Fibroblast of skin of left quadriceps (primary cell): ENCODE data around the gene VGF.

ENCODE experiments used
- DNase-seq, 2 experiments: peaks; one replicate each; pipeline ENCODE4 v3.0.0-alpha.2; 2013; ENCODE audit warnings: low read depth in 2 of 2

Gene VGF

DNA sequence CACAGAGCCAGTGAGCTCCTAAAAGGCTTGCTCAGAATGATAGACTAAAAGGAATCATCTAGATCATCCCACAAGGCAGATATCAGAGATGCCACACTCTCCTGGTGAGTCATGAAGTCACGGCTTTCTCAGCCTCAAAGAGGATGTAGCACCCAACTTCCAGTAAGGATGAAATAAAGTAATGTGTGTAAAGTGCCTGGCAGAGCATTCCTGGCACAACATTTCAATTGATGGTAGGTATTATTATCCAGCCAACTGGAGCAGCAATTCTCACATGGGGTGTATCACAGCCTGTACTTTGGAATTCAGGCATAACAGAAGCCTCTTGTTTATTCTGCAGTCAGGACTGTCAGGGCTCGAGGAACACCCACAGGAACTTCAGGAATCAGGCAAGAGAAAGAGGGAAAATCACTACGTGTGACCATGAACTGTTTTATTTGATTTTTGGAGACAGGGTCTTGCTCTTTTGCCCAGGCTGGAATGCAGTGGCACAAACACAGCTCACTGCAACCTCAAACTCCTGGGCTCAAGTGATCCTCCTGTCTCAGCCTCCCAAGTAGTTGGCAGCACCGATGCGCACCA lies 20.0 kb upstream of the VGF start:
- DNase-seq: no peak

DNA sequence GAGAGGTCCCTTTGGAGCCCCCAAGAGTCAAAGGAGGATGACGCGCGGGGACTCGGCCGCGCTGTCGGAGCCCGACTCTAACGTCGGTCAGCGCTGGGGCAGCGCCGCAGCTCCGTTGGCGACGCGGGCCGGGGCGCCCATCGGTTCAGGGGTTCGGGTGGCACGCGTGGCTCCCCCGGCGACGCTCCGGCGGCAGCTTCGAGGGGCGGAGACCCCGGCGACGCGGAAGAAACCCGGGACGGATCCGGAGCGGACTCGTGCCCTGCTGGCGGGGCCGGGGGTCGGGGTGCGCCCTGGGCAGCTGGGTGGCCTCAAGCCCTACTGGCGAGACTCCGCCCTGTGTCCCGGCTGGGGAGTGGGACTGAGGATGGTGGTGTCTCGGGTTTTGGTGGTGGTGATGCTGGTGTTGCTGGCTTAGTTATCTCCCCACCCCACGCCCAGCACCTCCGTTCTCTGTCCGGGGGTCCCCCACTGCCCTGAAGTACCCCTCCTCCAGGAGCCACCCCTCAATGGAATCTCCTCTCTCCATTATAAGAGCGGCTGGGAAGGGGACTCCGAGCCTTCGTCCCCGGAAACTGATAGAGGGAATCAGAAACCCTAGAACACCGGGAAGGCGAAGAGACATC lies 14.9 kb upstream of the VGF start, which contains the start of gene NAT16:
Gene NAT16, minus strand, starts transcription at position 164 of the 626 bp plus-strand sequence. CDS start 5,486 bp downstream, outside the sequence.
- DNase-seq: no peak

DNA sequence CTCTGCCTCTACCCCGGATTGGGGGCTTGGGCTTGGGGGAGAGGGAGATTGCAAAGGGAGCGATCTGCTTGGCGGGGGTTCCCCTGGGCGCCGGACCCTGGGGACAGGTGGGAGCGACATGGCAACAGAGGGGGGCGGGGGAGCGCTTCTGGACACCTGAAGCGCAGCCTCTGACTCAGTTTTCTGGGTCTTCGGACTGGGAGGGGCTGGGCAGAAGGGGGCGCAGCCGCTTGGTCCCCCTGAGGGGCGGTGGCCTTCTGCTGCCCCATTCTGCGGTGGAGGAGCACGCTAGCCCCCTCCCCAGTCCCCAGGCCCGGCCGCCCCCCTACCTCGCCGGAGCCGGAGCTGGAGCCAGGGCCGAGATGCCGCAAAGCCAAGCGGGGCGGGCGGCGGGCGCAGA lies 14.3 kb upstream of the VGF start:
- DNase-seq: no peak

DNA sequence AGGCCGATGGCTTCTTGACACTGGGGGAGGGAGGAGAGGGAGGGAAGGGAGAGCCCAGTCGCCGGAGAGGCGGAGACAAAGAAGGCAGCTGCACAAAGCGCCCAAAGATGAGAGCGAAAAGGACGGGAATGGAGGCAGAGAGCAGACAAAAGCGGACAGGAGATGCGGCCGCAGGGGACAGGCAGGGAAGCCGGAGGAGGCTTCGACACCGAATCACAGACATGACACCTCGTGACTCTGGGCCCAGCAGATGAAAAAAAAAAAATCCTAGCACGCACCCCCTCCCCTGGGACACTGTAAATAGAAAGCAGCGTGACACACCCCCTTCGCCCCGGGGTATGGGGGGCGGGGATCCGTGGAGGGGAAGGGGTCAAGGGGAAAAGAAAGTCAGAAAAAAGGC lies 13.7 kb upstream of the VGF start:
- no peak for DNase-seq

DNA sequence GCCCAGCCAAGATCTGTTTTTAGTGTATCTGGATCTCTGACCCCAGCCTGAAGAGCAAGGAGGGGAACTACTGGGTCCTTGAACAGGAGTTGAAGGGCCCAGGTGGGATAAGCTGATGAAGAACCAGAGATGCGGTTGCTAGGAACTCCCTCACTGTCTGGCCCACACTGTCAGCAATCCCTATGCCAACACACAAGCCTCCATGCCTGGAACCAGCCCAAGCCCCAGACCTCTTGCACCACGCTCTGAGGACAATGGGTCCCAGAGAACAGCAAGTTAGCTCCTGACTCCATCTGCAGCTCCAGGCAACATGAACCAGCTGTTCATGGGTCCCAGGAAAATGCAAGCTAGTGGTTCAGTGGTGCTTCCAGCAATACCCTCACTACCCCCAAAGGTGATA lies 12.3 kb upstream of the VGF start:
- DNase-seq: no peak

GRCh38 chr7:101175664-101176063 lies 10.3 kb upstream of the VGF start:
- no peak for DNase-seq

- DNase-seq: no peak
Measured at GRCh38 chr7:101174322-101174854, 9.0 kb upstream of the VGF start.

- no peak for DNase-seq
Measured at GRCh38 chr7:101173752-101174244, 8.4 kb upstream of the VGF start.

- DNase-seq: no peak
Measured at GRCh38 chr7:101172854-101173751, 7.7 kb upstream of the VGF start.

GRCh38 chr7:101172005-101172853 lies 6.9 kb upstream of the VGF start:
- no peak for DNase-seq

DNA sequence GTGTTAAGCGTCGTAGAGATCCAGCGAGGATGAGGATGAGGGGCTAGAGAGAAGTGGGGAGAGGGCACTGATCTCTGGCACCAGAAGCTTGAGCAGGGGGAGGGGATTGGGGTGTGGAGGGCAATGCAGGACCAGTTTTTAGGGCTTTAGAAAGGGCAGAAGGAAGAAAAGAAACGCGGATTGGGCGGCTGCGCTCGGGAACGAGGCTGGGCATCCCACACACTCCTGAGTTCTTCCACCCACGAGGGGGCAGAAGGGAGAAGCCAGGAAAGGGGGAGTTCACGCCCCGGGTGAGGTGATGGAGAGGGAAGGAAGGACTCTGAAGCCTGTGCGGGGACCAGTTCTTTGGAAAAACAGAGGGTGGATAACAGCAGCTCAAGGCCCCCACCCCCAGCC lies 6.1 kb upstream of the VGF start:
- DNase-seq: no peak

- DNase-seq: no peak
Measured at GRCh38 chr7:101170617-101171441, 5.5 kb upstream of the VGF start.

DNA sequence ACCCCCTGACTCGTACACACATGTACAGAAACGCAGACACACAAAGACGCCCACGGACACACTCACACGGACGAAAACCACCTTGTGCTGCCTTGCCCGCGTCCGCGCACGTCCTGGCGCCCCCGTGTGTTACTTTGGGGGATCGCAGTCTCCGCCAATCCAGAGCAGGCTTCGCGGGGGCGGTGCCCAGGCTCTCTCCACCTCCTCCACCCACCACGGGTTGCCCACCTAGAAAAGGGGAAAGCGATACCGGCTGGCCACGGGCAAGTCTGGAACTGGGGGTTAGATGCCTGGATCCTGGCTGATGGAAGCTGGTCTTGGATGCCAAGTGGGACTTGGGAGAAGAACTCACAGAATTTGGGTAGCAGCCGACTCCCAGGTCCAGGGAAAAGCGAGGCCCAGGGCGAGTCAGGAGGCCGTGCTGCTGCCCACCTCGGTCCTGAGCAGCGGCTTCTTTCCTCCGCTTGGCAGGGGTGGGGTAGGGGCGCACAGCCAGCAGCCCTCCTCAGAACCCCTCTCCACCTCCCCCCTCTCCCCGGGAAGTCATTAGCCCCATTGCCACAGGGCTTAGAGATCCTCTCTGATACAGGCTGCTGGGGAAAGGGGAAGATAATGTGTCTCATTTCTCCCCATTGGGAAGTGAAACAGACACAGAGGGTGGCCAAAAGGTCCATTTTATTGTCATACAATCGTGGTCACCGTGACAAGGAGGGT lies 4.6 kb upstream of the VGF start:
- DNase-seq: no peak

- no peak for DNase-seq
Measured at GRCh38 chr7:101169110-101169837, 3.9 kb upstream of the VGF start.

- no peak for DNase-seq
Measured at GRCh38 chr7:101168412-101169049, 3.2 kb upstream of the VGF start.

GRCh38 chr7:101167645-101168411 lies 2.5 kb upstream of the VGF start:
- no peak for DNase-seq

DNA sequence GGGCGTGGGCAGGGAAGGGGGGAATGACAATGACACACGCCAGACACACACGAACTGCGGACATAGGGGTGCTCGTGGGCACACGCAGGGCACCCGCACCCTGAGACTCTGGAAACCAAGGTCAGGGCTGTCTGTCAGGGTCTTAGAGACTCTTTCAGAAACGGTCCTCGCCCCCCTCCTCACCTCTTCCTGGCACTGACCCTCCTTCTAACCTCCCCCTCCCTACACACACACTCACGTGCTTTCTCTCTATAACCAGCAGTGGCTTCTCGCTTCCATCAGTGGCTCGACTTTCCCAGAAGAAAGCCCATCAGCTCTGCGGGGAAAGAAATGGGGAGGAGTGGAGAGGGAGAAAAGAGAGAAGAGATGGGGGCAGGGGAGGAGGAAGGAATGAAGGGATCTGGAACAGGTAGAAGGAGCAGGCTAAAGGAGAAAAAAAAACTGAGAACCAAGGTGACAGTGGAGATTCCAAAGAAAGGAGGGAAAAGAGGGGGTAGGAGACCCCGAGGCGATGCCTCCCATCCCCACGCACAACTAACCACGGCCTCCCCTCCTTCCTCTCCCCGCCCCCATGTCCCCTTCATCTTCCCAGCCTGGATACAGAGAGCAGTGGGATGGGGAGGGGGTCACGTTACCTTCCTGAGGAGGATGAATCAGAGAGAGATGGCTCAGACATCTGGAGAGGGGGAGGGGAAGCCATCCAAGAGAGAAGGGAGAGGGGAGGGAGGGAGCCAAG lies 1.7 kb upstream of the VGF start:
- peak; percentile 45 to 57 for DNase-seq

- no peak for DNase-seq
Measured at GRCh38 chr7:101166648-101166908, 1.2 kb upstream of the VGF start.
